Measurements from ENCODE around the gene TECTA.

GRCh38 chr11:121240650-121241303 is 139.7 kb downstream of the TECTA start:
- TF ChIP-seq CTCF (IDR thresholded peaks at IDR 0.05; ENCODE audit: poor library complexity), result no peak
- no peak for TF ChIP-seq EZH2 (IDR thresholded peaks at IDR 0.05; ENCODE audit: borderline replicate concordance)
